ENCODE measurements around the gene FXYD3.

DNA sequence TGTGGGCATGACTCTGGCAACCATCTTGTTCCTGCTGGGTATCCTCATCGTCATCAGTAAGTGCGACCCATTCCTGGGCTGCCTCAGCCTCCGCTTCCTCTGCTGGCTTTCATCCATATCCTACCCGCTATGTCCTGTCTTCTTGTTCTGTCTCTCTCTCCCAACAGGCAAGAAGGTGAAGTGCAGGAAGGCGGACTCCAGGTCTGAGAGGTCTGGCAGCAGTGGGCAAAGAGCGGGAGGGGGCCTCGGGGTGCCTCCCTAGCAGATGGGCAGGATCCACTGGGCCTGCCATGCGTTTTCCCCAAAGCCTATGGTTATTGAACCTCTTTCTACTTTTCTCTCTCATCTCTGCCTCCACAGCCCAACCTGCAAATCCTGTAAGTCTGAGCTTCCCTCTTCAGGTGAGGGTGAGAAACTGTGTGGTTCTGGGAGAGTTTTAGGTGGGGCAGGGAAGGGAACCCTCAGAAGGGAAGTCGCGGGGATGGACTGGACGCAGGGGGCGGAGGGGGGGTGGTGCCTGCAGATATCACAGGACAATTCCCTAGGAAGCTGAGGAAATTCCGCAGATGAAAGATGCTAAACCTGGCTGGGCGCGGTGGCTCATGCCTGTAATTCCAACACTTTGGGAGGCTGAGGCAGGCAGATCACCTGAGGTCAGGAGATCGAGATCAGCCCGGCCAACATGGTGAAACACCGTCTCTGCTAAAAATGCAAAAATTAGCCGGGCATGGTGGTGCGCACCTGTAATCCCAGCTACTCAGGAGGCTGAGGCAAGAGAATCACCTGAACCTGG, 35.8 kb downstream of the FXYD3 start:
- TF ChIP-seq, protein P1, sequence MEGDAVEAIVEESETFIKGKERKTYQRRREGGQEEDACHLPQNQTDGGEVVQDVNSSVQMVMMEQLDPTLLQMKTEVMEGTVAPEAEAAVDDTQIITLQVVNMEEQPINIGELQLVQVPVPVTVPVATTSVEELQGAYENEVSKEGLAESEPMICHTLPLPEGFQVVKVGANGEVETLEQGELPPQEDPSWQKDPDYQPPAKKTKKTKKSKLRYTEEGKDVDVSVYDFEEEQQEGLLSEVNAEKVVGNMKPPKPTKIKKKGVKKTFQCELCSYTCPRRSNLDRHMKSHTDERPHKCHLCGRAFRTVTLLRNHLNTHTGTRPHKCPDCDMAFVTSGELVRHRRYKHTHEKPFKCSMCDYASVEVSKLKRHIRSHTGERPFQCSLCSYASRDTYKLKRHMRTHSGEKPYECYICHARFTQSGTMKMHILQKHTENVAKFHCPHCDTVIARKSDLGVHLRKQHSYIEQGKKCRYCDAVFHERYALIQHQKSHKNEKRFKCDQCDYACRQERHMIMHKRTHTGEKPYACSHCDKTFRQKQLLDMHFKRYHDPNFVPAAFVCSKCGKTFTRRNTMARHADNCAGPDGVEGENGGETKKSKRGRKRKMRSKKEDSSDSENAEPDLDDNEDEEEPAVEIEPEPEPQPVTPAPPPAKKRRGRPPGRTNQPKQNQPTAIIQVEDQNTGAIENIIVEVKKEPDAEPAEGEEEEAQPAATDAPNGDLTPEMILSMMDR (IDR thresholded peaks at IDR 0.05; ENCODE audit: low read depth, low read length): no peak
- TF ChIP-seq MYC (IDR thresholded peaks at IDR 0.05; ENCODE audit: low read depth, low read length): no peak
